Activated CD4-positive, alpha-beta T cell treated with anti-CD3 and anti-CD28 coated beads, Interleukin-2, amount 50 U/mL, for 24 hours (primary cell): Measurements from ENCODE around the gene ZNF821.
"Not testable (repeated sequence)": the region's sequence is repeated elsewhere in the genome, so short reads cannot be mapped to it uniquely, and the experiment has no call there.

Source experiments
- DNase-seq, 2 donors: peaks; one replicate each; pipeline ENCODE4 v3.0.0-alpha.2; 2020; ENCODE audit warnings: low read depth in 1 of 2, low spot score in 1 of 2

ZNF821 gene

GRCh38 chr16:71810155-71810530 is 73.8 kb downstream of the ZNF821 start:
- DNase-seq: not testable (repeated sequence)
